ENCODE measurements around the gene EHBP1L1.

GRCh38 chr11:65539744-65540289 lies 36.0 kb upstream of the EHBP1L1 start:
- TF ChIP-seq POLR2A (IDR thresholded peaks at IDR 0.05; ENCODE audit: low read length) = no peak
- TF ChIP-seq HDAC2 (IDR thresholded peaks at IDR 0.05) = no peak
- no peak; the same call in 1 of the 3 replicates for TF ChIP-seq CTCF (IDR thresholded peaks at IDR 0.05)
- no peak for TF ChIP-seq REST (IDR thresholded peaks at IDR 0.05)
- TF ChIP-seq BHLHE40 (IDR thresholded peaks at IDR 0.05; ENCODE audit: low read depth, low read length) = no peak
- no peak for TF ChIP-seq KDM1A (IDR thresholded peaks at IDR 0.05; ENCODE audit: low read depth)
- TF ChIP-seq PBX3 (IDR thresholded peaks at IDR 0.05) = no peak
- TF ChIP-seq CEBPB (IDR thresholded peaks at IDR 0.05) = no peak
- no peak for TF ChIP-seq SMC3 (IDR thresholded peaks at IDR 0.05)
- no peak for TF ChIP-seq POLR2AphosphoS2 (conservative IDR thresholded peaks at IDR 0.05; ENCODE audit: low read length)
- TF ChIP-seq RAD21 (conservative IDR thresholded peaks at IDR 0.05 in 1 of 2, IDR thresholded peaks at IDR 0.05 in 1 of 2) = no peak
- no peak for TF ChIP-seq MYC (IDR thresholded peaks at IDR 0.05; ENCODE audit: borderline replicate concordance, low read length)

Measured in A549 (cell line).